GM18526 (cell line): ENCODE data around the gene ANKRD39.

Experiments used
- POLR2A ChIP-seq: IDR thresholded peaks from 3 replicates; pipeline ENCODE4 v1.6.1; 2011; ENCODE audit not compliant: insufficient read length; ENCODE audit errors: extremely low read depth

Gene ANKRD39

GRCh38 chr2:96891591-96892333 lies 33.9 kb upstream of the ANKRD39 start:
- TF ChIP-seq POLR2A, result no peak

GRCh38 chr2:96890726-96891385 lies 33.0 kb upstream of the ANKRD39 start:
- TF ChIP-seq POLR2A, result no peak

GRCh38 chr2:96890252-96890651 lies 32.4 kb upstream of the ANKRD39 start:
- no peak for TF ChIP-seq POLR2A

GRCh38 chr2:96888072-96889011 lies 30.5 kb upstream of the ANKRD39 start:
- no peak for TF ChIP-seq POLR2A

GRCh38 chr2:96887493-96888012 lies 29.7 kb upstream of the ANKRD39 start:
- no peak for TF ChIP-seq POLR2A

- no peak for TF ChIP-seq POLR2A
Observed at GRCh38 chr2:96885432-96886347, 27.9 kb upstream of the ANKRD39 start.

- TF ChIP-seq POLR2A, result no peak
Observed at GRCh38 chr2:96884299-96885094, 26.7 kb upstream of the ANKRD39 start.

- no peak for TF ChIP-seq POLR2A
Observed at GRCh38 chr2:96883306-96883705, 25.5 kb upstream of the ANKRD39 start.

GRCh38 chr2:96882906-96883305 lies 25.1 kb upstream of the ANKRD39 start:
- TF ChIP-seq POLR2A, result no peak

GRCh38 chr2:96882230-96882629 lies 24.4 kb upstream of the ANKRD39 start:
- no peak for TF ChIP-seq POLR2A

GRCh38 chr2:96881349-96882195 lies 23.8 kb upstream of the ANKRD39 start:
- no peak for TF ChIP-seq POLR2A

GRCh38 chr2:96880891-96881273 lies 23.1 kb upstream of the ANKRD39 start:
- no peak for TF ChIP-seq POLR2A
